NOMO-1 (cell line): ENCODE measurements around the gene RPL18.
A peak's percentile ranks its signal among the peaks of the same experiment; 100 is the strongest.

ENCODE experiments used
- DNase-seq, 2 experiments: peaks; one replicate each; lab custom pipeline; 2025; ENCODE audit not compliant: unreplicated experiment in 2 of 2; lab: John Stamatoyannopoulos, UW

RPL18 gene

GRCh38 chr19:48631225-48631624, 12.2 kb upstream of the RPL18 start:
- no peak for DNase-seq

GRCh38 chr19:48630296-48631063, 11.5 kb upstream of the RPL18 start:
- no peak for DNase-seq

DNA sequence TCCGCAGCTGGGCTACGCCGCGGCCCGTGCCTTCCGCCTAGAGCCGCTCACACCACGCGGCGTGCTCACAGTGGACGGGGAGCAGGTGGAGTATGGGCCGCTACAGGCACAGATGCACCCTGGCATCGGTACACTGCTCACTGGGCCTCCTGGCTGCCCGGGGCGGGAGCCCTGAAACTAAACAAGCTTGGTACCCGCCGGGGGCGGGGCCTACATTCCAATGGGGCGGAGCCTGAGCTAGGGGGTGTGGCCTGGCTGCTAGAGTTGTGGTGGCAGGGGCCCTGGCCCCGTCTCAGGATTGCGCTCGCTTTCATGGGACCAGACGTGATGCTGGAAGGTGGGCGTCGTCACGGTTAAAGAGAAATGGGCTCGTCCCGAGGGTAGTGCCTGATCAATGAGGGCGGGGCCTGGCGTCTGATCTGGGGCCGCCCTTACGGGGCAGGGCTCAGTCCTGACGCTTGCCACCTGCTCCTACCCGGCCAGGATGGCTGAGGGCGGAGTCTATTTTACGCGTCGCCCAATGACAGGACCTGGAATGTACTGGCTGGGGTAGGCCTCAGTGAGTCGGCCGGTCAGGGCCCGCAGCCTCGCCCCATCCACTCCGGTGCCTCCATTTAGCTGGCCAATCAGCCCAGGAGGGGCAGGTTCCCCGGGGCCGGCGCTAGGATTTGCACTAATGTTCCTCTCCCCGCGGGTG, 10.8 kb upstream of the RPL18 start:
- no peak for DNase-seq

DNA sequence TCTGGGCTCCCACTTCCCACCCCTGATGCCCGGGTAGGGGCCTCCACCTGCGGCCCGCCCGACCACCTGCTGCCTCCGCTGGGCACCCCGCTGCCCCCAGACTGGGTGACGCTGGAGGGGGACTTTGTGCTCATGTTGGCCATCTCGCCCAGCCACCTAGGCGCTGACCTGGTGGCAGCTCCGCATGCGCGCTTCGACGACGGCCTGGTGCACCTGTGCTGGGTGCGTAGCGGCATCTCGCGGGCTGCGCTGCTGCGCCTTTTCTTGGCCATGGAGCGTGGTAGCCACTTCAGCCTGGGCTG, 10.3 kb upstream of the RPL18 start:
- no peak for DNase-seq

GRCh38 chr19:48628486-48629296, 9.7 kb upstream of the RPL18 start:
- no peak for DNase-seq

- no peak for DNase-seq
Observed at GRCh38 chr19:48627865-48628314, 8.9 kb upstream of the RPL18 start.

DNA sequence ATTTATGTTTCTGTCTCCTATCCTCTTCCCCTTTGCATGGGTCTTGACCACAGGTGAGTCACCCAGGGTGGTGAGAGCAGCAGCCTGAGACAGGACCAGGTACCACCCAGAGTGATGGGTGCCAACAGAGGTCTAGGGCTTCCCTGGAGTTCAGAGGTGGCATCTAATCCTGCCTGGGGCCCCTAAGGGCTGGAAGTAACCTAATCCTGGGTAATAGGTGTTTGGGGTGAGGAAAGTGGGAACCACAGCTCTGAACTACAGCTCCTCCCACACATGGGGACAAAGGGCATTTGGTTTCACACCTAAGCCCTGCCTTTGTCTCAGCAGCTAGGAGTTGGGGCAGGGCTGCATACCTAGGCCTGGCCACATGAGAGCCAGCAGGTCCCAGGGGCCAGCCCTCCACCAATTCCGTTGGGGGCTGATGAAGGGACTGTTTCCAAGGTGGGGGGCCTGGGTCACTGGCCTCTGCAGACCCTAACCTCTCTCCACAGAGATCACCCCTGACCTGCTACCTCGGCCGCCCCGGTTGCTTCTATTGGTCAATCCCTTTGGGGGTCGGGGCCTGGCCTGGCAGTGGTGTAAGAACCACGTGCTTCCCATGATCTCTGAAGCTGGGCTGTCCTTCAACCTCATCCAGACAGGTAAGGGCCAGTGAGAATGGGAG, 8.4 kb upstream of the RPL18 start:
- peak in 1 of 2 experiments; percentile 15 for DNase-seq

DNA sequence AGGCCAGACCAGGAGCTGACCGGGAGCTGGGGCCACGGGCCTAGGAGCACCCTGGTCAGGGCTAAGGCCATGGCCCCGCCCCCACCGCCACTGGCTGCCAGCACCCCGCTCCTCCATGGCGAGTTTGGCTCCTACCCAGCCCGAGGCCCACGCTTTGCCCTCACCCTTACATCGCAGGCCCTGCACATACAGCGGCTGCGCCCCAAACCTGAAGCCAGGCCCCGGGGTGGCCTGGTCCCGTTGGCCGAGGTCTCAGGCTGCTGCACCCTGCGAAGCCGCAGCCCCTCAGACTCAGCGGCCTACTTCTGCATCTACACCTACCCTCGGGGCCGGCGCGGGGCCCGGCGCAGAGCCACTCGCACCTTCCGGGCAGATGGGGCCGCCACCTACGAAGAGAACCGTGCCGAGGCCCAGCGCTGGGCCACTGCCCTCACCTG, 6.9 kb upstream of the RPL18 start:
- DNase-seq, result no peak

GRCh38 chr19:48624791-48625723, 6.1 kb upstream of the RPL18 start:
- DNase-seq, result no peak

DNA sequence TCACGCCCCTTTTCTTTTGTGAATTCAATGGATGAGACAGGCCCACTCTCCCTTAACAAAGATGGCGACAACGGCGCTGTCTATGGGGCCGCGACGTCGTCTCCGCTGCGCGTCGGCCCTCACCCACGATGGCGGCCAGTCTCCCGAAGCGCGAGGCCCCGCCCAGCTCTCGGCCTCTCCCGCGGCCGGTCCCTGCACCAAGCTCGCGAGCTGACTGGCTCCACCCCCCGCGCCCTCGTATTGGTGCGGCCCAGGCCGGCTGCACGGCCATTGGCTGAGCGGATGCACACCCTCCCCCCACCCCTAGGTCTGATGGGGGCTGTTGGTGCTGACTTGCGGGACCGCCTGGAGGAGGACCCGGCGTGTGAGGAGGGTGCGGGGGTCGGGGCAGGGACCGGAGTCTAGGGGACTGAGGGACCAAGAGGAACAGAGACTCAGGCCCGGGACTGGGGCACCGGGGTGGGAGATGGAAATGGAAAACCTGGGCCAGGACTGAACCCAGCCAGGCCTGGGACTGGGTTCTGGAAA, 5.2 kb upstream of the RPL18 start:
- DNase-seq, result no peak

DNA sequence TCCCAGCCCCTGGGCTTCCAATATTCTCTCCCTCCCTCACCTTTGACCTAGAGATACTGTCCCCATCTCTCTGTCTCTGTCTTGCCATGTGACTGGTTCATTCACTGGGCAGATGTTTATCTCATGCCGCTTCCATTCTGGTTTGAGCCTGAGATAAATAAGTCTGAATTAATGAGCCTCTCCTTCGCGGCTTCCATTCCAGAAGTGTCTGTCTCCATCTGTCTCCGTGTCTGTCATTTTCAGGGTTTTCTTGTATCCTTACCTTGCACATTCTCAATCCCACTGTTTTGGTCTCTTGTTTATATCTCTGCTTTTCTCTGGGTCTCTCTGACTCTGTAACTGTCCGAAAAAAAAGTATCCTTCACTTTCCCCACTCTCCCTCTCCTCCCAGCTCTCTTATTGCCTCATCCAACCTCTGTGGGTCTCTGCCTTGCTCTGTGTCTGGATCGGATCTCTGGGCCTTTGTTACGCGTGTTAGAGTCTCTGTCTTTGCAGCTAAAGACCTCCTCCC, 4.6 kb upstream of the RPL18 start:
- no peak for DNase-seq

- no peak for DNase-seq
Observed at GRCh38 chr19:48619692-48620585, 961 bp upstream of the RPL18 start.

- peak in 1 of 2 experiments; percentile 45 for DNase-seq
Observed at GRCh38 chr19:48618278-48618915, 581 bp downstream of the RPL18 start.

DNA sequence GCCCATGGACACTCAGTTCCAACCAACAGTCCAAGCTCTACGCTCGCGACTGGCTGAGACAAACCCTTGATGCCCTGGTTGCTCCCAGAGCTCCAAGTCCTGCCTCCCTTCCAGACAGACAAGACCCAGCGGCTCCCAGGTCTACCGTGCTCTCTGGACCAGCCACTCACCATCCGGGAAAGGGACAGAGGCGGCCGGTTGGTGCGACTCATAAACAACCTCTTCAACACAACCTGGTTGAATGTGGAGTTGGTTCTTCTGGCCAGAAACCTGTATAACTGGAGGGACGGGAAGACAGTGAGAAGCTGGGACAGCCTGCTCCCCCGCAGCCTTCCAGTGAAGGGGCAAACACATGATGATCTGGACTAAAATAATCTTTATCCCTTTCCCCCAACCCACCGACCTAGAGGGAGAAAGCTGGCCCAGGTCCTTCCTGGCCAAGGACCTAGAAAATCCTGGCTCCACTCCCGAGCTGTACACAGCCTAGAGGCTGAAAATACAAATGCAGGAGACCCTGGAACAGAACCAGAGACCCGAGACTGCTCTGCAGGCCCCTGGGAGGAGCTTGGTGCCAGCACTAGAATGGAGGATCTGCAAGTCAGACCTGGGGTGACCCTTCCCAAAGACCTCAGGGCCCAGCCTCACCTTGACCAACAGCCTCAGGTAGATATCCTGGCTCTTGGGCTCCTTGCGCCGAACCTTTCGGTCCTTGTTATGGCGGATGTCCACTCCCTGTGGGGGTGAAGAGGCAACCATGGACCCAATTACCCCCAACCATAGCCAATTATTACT, 1.6 kb downstream of the RPL18 start:
- DNase-seq, result no peak

- DNase-seq, result no peak
Observed at GRCh38 chr19:48616491-48617056, 2.4 kb downstream of the RPL18 start.

- DNase-seq, result no peak
Observed at GRCh38 chr19:48616041-48616436, 2.9 kb downstream of the RPL18 start.
